ENCODE data around the gene LCA5. TPM values are rescaled to one million over a fixed set of nuclear protein-coding genes. Genes with fewer than 3 reads are reported as not detected.
"Not testable (repeated sequence)": the region's sequence is repeated elsewhere in the genome, so short reads cannot be mapped to it uniquely, and the experiment has no call there.

Gene LCA5
- total RNA-seq, 1 donor from 2014 or later: 0.09 TPM

DNA sequence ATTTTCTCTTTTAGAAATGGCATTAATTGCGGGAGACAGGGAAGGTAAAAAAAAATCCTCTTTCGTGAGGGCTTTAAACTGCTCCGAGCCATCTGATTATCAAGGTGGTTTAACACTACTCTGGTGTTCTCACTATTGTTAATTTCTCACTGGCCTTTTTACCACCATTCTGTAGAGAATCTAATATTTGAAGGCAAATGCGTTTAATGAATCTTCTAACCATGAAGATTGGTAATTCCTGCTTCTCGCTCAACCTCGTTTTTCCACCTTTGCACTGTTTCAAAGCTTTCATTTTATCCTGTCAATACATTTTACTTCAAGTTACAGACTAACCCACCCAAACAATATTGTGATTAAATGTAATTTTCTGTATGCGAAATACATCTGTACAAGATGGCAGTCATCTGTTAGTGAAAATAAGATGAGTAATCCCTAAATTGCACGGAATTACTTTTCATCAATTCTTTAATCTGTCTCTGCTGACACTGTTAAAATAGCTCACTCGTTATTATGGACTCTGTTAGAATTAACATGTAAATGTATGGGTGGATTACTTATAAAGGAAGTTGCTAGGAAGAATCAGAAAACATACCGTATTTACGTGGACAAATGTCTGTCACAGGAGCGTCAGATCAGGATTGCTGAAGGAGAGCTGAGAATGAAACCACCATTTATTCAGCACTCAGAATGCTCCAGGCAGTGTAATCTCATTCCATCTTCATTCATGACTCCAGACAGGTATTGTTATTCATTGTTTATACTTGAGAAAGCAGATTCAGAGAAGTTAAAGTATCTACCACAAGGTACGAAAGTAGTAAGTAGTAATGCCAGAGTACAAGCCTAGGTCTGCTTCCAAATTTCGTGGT lies 1.1 kb upstream of the LCA5 start:
- intact Hi-C loops (cut with micrococcal nuclease): loop anchor here (10.0 kb wide), 2 partner anchors 336 to 674 kb away; partner anchors contain the start of gene IRAK1BP1

DNA sequence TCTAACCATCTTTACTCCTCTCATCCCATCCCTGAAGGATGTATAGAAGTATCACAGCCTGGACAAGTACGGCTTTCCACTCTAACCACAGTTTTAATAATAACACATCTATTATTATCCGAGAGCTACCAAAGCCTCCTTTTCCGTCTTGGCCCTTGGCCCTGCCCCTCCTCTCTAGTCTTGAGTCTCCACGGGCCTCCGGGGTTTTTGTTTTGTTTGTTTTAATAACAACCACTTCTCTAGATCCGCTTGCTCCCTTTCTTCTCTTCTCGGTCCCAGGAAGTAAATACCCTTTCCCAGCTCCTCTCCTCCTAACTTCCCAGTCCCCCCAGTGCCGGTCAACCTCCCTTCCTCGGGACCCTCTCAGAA lies 661 bp downstream of the LCA5 start:
- intact Hi-C loops (cut with micrococcal nuclease): loop anchor here (2.0 to 10.0 kb wide), 3 partner anchors 338 to 672 kb away; partner anchors contain the start of genes BCKDHB and IRAK1BP1

DNA sequence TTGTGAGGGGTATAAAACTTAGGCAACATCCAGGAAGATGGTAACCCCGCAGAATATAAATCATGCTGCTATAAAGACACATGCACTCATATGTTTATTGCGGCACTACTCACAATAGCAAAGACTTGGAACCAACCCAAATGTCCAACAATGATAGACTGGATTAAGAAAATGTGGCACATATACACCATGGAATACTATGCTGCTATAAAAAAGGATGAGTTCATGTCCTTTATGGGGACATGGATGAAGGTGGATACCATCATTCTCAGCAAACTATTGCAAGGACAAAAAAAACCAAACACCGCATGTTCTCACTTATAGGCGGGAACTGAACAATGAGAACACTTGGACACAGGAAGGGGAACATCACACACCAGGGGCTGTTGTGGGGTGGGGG lies 7.7 kb downstream of the LCA5 start:
- intact Hi-C loops (cut with micrococcal nuclease): not testable (repeated sequence)

DNA sequence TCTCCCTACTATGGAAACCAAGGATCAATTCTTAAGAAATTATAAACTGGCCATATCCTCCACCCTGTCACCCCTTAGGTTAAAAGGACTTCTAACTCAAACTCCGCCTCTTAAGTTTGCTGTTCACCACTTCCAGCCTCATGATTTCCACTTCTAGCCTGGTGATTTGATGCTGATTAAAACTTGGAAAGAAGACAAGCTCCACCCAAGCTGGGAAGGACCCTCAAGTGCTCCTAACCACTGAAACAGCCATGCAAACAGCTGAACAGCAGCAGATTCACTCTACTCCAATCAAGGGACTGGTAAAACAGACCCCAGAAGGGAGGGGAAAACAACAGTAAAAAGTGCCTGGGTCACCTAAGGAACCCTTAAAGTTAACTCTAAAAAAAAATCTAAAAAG lies 10.3 kb downstream of the LCA5 start:
- intact Hi-C loops (cut with micrococcal nuclease): no loop called here

DNA sequence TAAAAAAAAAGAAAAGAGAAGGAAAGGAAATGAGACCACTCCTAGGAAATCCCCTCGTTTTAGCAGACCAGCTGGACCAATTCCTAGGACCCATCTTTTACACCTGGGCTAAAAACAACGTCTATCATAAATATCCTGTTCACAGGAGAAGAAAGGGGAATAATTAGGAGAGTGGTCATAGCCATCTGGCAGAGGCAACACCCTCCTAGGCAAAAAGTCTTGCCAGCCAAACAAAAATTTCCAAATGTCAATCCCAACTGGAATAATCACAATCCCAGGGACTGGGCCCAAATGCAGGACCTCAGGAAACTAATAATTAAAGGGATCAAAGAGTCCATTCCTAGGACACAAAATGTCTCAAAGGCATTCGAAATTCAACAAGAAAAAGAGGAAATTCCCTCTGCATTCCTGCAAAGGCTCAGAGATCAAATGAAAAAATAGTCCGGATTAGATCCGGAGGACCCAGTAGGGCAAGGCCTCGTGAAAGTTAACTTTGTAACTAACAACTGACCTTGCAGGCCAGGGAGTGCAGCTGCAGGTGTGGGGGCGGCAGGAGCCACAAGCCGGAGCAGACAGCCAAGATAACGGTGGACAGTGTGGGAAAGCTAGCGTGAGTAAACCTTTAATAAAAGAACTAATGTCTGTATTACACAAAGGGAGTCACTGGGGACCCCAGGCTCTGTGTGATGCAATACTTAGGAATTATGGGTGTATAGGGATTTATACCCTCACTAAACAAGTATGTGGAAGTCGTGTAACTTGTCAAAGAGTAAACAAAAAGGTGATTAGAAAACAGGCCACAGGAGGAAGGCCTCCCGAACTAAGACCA lies 11.7 kb downstream of the LCA5 start:
- intact Hi-C loops (cut with micrococcal nuclease): no loop called here

DNA sequence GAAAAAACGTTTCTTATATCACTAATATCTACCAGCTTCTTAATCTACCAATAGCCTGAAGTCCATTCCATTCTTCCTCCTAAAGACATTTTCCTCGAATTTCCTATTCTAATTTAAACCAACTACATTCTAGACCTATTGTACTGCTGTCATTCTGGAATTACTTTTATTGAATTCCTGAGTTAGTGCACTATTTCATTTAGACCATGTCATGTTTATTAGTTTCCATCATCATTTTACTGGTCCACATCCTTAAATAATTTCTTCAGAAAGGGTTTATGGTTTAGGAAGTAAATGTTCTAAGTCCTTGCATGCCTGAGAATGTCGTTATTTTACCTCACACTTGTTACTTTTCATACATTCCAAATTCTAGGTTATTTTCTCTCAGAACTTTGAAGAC lies 13.2 kb downstream of the LCA5 start:
- intact Hi-C loops (cut with micrococcal nuclease): no loop called here

DNA sequence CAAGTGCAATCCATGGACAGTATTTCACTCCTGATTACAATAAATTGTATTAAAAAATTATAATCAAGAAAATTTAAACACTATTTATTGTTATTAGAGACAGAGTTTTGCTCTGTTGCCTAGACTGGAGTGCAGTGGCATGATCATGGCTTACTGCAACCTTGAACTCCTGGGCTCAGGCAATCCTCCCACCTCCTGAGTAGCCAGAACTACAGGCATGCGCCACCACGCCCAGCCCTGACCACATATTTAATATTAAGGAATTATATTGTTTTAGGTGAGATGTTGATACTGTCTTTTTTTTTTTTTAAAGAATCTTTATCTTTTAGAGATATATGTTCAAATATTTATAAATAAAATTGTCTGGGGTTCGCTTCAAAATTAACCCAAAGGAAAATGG lies 14.6 kb downstream of the LCA5 start:
- intact Hi-C loops (cut with micrococcal nuclease): no loop called here

DNA sequence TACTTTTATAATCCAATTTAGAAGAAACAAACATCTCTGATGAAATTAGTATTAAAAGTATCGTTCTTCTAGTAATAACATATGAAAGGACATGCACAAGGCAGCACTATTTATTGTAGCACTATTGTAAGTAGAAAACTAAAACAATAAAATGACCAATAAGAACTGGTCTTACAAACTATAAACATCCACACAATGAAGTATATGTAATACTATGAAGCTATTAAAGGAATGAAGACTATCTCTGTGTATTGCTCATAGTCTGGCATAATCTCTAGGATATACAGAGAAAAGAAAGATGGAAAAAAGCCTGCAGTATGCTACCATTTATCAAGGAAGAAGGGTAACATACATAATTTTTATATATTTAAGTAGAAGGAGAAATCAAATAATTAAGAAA lies 16.7 kb downstream of the LCA5 start:
- intact Hi-C loops (cut with micrococcal nuclease): no loop called here

DNA sequence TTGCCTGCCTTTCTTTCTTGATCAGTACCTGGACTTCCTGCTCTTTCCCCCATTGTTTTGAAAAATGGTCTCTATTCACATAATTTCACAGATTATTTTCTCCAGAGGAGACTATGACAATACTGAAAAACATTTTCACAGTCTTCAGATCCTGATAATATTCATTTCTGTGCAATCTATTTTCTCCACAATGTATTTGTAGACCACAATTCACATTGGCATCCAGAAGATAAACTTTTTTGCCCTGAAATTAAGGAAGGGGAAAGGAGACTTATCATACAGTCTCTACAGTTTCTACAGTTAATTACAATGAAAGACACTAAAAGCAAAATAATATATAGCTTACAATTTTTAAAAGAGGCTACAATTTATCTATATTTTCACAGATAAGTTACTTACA lies 18.4 kb downstream of the LCA5 start:
- intact Hi-C loops (cut with micrococcal nuclease): no loop called here

DNA sequence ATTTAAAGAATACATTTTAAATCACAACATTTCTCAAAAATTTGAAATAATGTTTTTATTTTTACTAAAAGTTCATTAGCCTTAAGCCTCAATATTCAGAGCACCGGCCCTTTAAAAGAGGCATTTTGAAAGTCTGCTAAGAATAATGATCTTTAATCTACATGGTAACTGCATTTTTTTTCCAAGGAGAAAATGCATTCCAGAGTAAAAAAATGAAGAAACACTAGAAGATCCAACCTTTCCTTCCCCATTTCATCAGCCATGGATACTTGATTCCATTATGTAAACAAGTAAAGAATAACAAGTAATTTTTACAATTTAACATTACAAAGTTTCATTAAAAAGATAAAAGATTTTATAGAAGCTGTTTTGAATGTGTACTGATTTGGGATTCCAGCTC lies 21.8 kb downstream of the LCA5 start:
- intact Hi-C loops (cut with micrococcal nuclease): no loop called here

DNA sequence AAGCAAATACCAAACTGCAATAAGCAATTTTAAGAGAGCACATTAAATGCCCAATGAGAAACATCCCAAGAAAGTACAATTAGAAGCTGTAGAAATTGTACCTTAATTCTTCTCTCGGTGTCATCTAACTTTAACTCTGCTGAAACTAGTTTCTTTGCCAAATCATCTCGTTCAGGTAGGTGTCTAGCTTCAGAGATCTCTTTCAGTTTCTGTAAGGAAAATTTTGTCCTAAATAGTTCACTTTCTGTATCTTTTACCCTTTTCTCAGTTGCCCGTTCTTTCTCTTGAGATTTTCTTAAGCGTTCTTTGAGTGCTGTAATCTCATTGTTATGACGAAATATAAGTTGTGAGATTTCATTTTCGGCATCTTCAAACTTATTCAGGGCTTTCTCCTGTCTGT lies 24.1 kb downstream of the LCA5 start:
- intact Hi-C loops (cut with micrococcal nuclease): no loop called here

DNA sequence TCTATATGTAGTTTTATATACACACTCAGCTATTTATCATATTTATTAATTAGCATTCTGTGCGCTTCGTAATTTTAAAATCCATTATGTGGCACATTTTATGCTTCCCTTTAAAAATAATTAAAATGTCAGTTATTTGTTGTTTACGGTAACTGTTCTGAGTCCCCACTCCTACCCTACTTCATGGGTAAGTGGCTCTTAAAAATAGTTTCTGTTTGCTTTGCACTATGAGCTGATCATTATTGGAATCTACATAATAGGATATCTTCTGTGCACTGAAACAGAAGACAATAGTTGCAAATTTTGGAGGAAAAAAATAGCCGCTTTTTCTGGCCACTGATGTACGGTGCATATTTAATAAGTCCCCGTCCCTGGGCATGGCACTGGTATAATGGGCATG lies 25.2 kb downstream of the LCA5 start:
- intact Hi-C loops (cut with micrococcal nuclease): no loop called here

DNA sequence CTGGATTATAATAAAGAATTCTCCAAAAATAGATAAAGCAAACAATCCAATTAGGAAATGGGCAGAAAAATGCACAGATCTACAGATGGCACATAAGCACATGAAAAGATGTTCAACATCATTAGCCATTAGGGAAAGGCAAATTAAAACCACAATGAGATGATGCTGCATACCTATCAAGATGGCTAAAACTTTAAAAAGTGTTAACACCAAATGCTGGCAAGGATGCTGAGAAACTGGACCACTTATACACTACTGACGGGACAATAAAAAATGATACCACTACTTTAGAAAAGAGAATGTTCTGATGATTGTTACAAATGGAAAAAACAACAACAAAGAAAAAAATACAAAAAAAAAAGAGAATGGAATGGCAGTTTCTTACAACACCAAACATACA lies 26.5 kb downstream of the LCA5 start:
- intact Hi-C loops (cut with micrococcal nuclease): no loop called here

DNA sequence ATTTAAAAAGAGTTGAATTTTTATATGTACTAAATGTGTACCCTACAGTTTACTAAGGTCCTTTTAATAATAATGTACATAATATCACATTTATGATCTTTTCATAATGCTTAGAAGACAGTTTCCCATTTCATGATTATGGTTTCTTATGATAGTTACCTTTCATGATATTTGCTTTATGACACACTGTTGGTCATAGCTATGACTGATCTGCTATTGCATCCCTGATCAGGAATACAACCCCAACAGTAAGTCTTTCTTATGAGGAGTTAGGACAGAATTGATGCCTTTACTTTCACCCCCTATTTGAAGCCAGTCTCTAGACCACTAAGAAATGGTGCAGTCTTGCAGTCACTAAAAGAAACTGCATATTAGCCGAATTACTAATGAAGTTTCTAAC lies 31.0 kb downstream of the LCA5 start:
- intact Hi-C loops (cut with micrococcal nuclease): no loop called here

DNA sequence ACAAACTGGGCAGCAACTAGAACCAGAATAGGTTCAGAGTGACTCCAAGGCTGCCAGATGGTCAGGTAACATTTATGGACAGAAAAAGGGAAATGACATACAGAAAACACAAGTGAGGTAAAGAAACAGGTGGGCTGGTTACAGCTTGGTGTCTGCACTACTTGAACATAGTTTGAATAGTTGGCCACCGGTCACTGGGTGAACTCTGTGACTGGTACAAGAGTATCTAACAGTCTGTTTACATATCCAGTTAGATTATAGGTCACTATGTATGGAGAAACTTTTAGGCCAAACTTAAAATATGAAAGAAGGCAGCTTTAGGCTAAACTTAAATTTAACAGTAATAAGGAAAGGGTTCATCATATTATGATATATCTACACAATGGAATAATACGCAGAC lies 32.9 kb downstream of the LCA5 start:
- intact Hi-C loops (cut with micrococcal nuclease): no loop called here

DNA sequence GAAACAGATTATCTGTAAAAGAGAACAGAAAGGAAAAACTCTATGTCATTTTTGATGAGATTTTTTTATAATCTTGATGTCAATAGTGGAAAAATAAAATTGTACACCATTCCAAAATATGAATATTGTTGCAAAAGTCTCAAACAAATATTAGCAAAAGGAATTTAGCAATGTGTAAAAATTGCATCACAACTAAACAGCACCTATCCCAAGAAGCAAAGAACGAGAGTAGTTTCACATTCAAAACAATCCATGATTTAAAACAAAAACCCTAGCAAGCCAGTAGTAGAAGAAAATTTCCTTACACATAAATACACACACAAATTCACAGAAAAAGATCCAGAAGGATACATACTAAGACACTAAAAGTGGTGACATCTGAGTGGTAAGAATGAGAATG lies 38.4 kb downstream of the LCA5 start:
- intact Hi-C loops (cut with micrococcal nuclease): no loop called here

DNA sequence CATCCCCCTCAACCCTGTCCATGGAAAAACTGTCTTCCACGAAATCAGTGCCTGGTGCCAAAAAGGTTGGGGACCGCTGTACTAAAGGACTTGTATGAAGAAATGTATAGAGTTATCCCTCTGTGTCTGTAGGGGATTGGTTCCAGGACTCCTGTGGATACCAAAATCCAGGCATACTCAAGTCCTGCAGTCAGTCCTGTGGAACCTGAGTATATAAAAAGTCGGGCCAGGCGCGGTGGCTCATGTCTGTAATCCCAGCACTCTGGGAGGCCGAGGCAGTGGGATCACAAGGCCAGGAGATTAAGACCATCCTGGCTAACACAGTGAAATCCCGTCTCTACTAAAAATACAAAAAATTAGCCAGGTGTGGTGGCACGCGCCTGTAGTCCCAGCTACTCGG lies 42.0 kb downstream of the LCA5 start:
- intact Hi-C loops (cut with micrococcal nuclease): no loop called here

DNA sequence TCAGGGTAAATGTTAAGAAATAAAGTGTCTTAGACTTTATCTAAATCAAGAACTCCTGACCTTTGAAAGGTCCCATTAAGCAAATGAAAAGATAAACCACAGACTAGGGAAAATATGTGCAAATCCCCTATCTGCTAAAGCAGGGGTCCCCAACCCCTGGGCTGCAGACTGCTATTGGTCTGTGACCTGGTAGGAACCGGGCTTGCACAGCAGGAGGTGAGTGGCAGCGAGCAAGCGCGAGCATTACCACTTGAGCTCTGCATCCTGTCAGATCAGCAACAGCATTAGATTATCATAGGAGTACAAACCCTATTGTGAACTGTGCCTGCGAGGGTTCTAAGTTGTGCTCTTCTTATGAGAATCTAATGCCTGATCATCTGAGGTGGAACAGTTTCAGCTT lies 42.4 kb downstream of the LCA5 start:
- intact Hi-C loops (cut with micrococcal nuclease): no loop called here

DNA sequence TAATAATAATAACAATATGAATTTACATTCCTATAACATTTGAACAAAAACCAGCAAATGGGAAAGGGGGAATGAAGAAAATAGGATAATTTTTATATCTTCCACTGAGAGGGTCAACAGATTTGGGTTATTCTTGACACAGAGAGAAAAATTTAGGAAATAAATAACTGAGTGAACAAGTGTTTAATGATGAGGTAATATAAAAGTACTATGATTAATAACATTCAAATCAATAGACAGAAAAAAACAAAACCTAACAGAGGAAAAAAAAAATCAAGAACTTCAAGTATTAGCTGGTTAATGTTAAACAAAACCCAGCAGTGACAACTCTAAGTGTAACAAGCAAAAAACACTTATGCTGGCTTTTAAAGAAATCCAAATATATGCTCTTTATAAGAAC lies 66.5 kb downstream of the LCA5 start:
- intact Hi-C loops (cut with micrococcal nuclease): no loop called here

DNA sequence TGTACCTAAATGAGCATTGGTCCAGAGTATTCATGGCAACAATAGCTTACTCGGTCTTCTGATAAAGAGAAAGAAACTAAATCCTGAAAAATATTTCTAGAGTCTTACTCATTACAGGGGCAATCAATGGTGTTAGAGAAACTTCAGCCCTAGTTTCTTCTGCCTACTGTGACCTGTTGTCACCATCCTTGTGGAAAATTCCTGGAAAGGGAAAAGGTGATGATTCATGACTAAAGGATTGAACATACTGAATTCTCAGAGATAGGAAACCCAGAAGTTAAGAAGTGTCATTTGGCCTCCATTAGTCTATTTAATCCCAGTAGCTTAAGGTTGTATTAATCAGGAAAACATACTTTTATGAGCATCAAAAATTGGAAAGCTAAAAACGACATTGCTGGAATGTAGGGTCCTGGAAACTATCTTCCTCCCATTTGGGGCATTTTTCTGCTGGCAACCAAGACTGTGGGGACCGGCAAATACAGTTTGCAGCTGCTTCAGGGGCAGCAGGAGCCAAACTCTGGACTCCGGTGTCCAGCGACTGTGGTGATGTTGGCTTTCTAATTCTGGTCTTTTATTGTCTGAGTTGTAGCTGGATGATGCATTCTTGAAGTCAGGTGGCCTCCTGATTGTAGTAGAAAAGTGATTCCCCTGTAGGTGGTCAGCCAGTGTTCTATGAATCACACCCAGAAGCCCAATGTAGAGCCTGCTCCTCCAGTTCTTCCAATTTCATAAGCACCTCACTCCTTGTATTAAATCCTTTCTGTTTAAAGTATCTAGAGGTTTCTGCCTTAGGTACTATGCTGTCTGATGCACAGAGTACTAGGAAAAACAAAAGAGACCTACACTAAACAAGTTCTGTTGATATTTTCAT lies 67.6 kb downstream of the LCA5 start:
- intact Hi-C loops (cut with micrococcal nuclease): no loop called here

DNA sequence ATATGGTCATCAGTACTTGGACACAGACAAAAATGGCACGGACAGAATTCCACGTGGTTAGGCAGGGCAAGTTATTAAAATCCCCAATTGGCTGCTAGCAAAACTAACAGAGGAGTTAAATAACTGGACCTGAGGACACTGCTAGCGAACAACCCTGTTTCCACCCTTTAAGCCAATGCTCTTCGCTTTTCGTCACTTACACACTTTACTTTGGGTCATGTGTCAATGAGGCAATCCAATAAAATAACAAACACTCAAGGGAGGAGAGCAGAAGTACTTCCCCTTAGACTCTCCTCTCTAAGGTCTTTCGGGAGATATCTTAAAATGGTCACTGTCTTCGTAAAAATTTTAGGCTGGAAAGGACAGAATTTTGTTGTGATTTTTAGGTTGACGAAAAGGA lies 68.6 kb downstream of the LCA5 start:
- intact Hi-C loops (cut with micrococcal nuclease): no loop called here

DNA sequence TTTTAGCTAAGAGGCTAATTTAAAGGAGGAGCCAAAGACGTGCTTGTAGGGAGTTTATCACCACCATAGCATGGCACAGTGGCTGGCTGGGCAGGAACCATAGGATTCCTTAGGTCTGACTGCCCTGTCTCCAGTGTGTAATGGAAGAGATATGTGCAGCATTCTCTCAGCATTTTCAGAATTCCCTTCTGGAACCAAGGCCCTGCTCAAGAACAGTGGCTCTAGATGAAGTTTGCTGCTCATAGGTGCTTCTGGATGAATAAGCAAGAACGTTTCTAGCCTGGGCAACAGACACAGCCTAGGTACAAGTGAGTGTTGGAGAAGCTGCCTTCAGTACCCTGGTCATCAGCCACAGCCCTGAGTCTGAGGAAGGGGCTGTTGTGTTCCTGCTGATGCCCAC lies 69.1 kb downstream of the LCA5 start:
- intact Hi-C loops (cut with micrococcal nuclease): no loop called here
